Psoas muscle (tissue), 8 donors: ENCODE results near the gene FAM193B. TPM values are rescaled to one million over a fixed set of nuclear protein-coding genes. Genes with fewer than 3 reads are reported as not detected.

Source experiments
- ATAC-seq, 4 donors: fragments of 200-7000 bp; cut with Tn5 transposase; one replicate each; pipeline ENCODE4 v1.9.1; 2020; ENCODE audit warnings: moderate library complexity in 3 of 4, mild to moderate bottlenecking in 2 of 4
- DNase-seq, 2 donors: peaks; one replicate each; pipeline ENCODE4 v3.0.0-alpha.2; 2020
- H3K27ac ChIP-seq: fragments of 200-600 bp; one replicate; pipeline ENCODE4 v1.8.0; 2022
- H3K27me3 ChIP-seq, 3 donors: fragments of 200-600 bp in 1 of 3; one replicate each; pipeline versions ENCODE4 v1.6.1 to v1.8.0; 2013 to 2022; ENCODE audit warnings: low read length in 2 of 3, mild to moderate bottlenecking in 2 of 3, moderate library complexity in 1 of 3; ENCODE audit not compliant: insufficient read depth in 3 of 3
- H3K36me3 ChIP-seq, 2 donors: fragments of 200-600 bp in 1 of 2; one replicate each; pipeline versions ENCODE4 v1.6.1 to v1.8.0; 2013 to 2022; ENCODE audit warnings: low read depth in 1 of 2, mild to moderate bottlenecking in 1 of 2, moderate library complexity in 1 of 2; ENCODE audit not compliant: insufficient read depth in 1 of 2
- H3K4me1 ChIP-seq: fragments of 200-600 bp; one replicate; pipeline ENCODE4 v1.8.0; 2022
- H3K4me3 ChIP-seq: fragments of 200-600 bp; one replicate; pipeline ENCODE4 v1.8.0; 2022; ENCODE audit warnings: mild to moderate bottlenecking
- H3K9me3 ChIP-seq: fragments of 200-600 bp; one replicate; pipeline ENCODE4 v1.8.0; 2022
- WGBS, 3 donors: extraction: QIAGEN DNeasy Blood & Tissue Kit; methylation state at CpG; one replicate each; pipeline versions ENCODE4 v1.1.6 to v1.1.7; 2013; 5-methylcytosine and 5-hydroxymethylcytosine counted together
- intact Hi-C, 2 donors: fragments of 100-400 bp; cut with DNase I; formaldehyde crosslinking; loops; one replicate each; pipeline versions ENCODE4 v1.11.0 to v1.14.2; 2022
- polyA plus RNA-seq, 3 donors: library from polyadenylated mRNA; stranded (reverse); fragments of 200-250 nt; gene quantifications; one replicate each; pipeline ENCODE4 v1.2.3, GENCODE V29; 2013
- total RNA-seq, 4 donors: library from RNA; stranded (reverse); fragmentation: NEBNext Ultra II Directional in 2 of 4; extraction: Animal tissue kit (Norgen Biotek cat#: 25700) in 2 of 4; gene quantifications; one replicate each; pipeline versions ENCODE4 v1.2.1 to v1.2.4, GENCODE V29; 2021 to 2023
- TF ChIP-seq, protein P1 (sequence below): fragments of 200-600 bp; IDR thresholded peaks from one replicate; pipeline ENCODE4 v1.8.0; 2022; ENCODE audit warnings: antibody characterized with exemption
- donor health status: healthy with polysubstance abuse.
- donor health status: DM: no; HTN: no; CAD: no; lungs with moderate emphysema.
- donor health status: Bipolar disorder and iron deficiency.
- donor health status: healthy.
- donor health status: DM: yes; HTN: yes; CAD: no.
- donor health status: DM: no; HTN: no; CAD: no.
- donor health status: DM: no; HTN: no; CAD: no.
- donor health status: DM: yes; HTN: yes; CAD: no.

FAM193B gene
- total and polyA plus RNA-seq, 7 donors: 26.9 to 36.7 (median 28.4) TPM

DNA sequence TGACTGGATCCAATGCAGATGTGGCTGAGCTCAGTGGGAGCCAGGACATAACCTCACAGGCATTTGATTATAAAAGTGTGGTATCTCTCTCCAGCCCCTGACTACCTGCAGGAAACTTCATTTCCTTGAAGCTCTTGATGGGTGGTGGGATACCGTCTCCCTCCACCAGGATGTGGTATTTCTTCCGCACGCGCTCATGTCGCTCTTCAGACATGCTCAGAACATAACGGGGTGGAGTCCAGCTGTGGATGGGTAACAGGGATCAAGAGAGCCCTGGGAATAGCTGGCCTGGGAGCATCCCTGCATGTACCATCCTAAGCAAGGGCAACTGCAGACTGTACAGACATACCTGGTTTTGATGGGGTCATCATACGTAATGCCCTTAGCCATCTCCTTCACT, 38.8 kb downstream of the FAM193B start:
- ATAC-seq (no peak), DNase-seq (no peak)
- peak overlapping the region; percentile 99 for H3K4me3 ChIP-seq
- H3K36me3 ChIP-seq: peaks cover 7 to 72% of the 10 kb centered on the region in 2 donors
- intact Hi-C loops: no loop called here
- no peaks in the 10 kb centered on the region for H3K9me3 ChIP-seq
- peaks cover 21% of the 10 kb centered on the region for H3K4me1 ChIP-seq
- no peak overlapping the region for H3K27ac ChIP-seq
- H3K27me3 ChIP-seq: no peaks in the 10 kb centered on the region
- WGBS, 3 donors: 85 to 91% (median 88%) methylated on average over 7 of the region's 7 CpGs
- TF ChIP-seq, protein P1, sequence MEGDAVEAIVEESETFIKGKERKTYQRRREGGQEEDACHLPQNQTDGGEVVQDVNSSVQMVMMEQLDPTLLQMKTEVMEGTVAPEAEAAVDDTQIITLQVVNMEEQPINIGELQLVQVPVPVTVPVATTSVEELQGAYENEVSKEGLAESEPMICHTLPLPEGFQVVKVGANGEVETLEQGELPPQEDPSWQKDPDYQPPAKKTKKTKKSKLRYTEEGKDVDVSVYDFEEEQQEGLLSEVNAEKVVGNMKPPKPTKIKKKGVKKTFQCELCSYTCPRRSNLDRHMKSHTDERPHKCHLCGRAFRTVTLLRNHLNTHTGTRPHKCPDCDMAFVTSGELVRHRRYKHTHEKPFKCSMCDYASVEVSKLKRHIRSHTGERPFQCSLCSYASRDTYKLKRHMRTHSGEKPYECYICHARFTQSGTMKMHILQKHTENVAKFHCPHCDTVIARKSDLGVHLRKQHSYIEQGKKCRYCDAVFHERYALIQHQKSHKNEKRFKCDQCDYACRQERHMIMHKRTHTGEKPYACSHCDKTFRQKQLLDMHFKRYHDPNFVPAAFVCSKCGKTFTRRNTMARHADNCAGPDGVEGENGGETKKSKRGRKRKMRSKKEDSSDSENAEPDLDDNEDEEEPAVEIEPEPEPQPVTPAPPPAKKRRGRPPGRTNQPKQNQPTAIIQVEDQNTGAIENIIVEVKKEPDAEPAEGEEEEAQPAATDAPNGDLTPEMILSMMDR: no peak

DNA sequence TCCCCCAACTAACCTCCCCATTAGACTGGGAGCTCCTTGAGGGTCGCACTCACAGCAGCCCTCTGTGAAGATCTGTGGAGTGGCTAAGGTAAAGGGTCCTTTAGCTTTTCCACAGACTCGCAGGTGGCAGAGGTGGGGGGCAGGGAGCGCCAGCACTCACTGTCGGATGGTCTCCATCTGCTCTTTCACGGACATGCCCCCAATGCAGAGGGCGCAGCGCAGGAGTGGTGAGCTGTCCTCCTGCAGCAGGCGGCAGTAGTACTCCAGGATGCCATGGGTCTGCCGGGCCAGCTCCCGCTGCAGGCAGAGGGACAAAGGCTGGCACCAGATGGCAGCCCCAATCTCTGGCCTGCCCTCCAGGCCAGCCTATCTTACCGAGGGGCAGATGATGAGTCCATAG, 39.8 kb downstream of the FAM193B start:
- H3K9me3 ChIP-seq: no peaks in the 10 kb centered on the region
- no peaks in the 10 kb centered on the region for H3K27me3 ChIP-seq
- no peak overlapping the region for H3K27ac ChIP-seq
- no peak for ATAC-seq
- peaks cover 7 to 69% of the 10 kb centered on the region in 2 donors for H3K36me3 ChIP-seq
- H3K4me1 ChIP-seq: peaks cover 18% of the 10 kb centered on the region
- TF ChIP-seq, protein P1: no peak
- no peak for DNase-seq
- no peak overlapping the region for H3K4me3 ChIP-seq
- 88 to 90% (median 89%) methylated on average over 11 of the region's 11 CpGs for WGBS, 3 donors
- intact Hi-C loops: no loop called here

DNA sequence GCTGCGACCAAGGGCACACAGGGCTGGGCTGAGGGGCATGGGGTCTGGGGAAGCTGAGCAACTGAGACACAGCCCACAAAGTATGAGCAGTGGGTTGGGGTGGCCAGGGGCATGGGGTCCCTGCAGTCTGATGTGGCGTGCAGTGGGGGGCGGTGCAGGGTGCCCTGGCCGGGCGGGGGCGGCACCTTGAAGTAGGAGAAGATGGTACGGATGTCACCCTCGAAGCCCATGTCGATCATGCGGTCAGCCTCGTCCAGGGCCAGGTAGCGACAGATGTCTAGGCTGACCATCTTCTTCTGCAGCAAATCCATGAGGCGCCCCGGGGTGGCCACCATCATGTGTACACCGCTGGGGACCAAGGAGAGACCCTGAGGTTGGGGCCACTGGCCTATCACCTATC, 40.9 kb downstream of the FAM193B start:
- intact Hi-C loops: no loop called here
- H3K36me3 ChIP-seq: peaks cover 7 to 61% of the 10 kb centered on the region in 2 donors
- TF ChIP-seq, protein P1: no peak
- H3K27me3 ChIP-seq: no peaks in the 10 kb centered on the region
- 94 to 98% (median 96%) methylated on average over 15 of the region's 15 CpGs for WGBS, 3 donors
- ATAC-seq (no peak), DNase-seq (no peak)
- H3K9me3 ChIP-seq: no peaks in the 10 kb centered on the region
- no peak overlapping the region for H3K27ac ChIP-seq
- H3K4me3 ChIP-seq: no peak overlapping the region
- peaks cover 11% of the 10 kb centered on the region for H3K4me1 ChIP-seq

DNA sequence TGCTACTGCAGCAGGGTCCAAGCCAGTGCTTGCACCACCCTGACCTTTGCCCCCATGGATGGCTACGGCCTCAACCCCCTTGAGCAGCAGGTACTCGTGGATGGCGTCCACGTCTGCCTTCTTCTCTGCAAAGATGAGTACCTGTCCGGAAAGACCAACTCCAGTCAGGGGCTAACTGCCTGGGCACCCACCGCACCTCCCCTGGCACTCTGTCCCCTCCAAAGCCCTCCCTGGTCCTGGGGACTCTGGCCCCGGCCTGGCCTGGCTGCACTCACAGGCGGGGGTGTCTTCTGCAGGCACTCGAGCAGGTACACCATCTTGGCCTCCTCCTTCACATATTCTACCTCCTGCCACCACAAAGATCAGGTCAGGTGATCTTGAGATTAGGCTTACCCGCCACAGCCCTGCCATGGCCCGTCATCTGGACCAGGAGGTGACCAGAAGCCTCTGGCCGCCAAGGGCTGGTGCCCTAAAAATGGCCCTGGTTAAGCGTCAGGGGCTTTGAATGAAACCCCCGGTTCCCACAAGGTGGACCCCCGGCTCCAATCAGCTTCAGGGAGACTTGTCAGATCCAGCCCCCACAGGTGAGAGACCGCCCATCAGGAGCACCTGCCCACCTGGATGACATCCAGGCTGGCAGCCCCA, 41.5 kb downstream of the FAM193B start:
- H3K36me3 ChIP-seq: peaks cover 7 to 61% of the 10 kb centered on the region in 2 donors
- H3K27me3 ChIP-seq: no peaks in the 10 kb centered on the region
- H3K4me3 ChIP-seq: no peak overlapping the region
- ATAC-seq: no peak
- TF ChIP-seq, protein P1: no peak
- intact Hi-C loops: no loop called here
- no peaks in the 10 kb centered on the region for H3K9me3 ChIP-seq
- H3K4me1 ChIP-seq: peaks cover 11% of the 10 kb centered on the region
- 88 to 97% (median 90%) methylated on average over 15 to 16 of the region's 16 CpGs for WGBS, 3 donors
- H3K27ac ChIP-seq: no peak overlapping the region
- DNase-seq: no peak
